H1 (cell line): ENCODE results near the gene NOS1AP. TPM values are rescaled to one million over a fixed set of nuclear protein-coding genes. Genes with fewer than 3 reads are reported as not detected.

Experiments used
- CTCF ChIA-PET: fragments of 300-600 bp; sonication (Branson Sonifier 250); formaldehyde crosslinking; loops from one replicate; lab custom pipeline; 2021; ENCODE audit not compliant: partially characterized antibody; lab: Charles Lee
- POLR2A ChIA-PET: fragments of 300-600 bp; sonication (Branson Sonifier 250); formaldehyde crosslinking; loops from one replicate; lab custom pipeline; 2021; ENCODE audit warnings: inconsistent platforms; ENCODE audit not compliant: partially characterized antibody; lab: Charles Lee
- DNase-seq, 2 experiments: peaks; one replicate each; pipeline versions ENCODE4 v3.0.0 to v3.0.0-alpha.2; 2010 to 2022; ENCODE audit warnings: low spot score in 2 of 2, low read depth in 1 of 2, mixed read lengths in 1 of 2
- FAIRE-seq: peaks from 2 replicates; lab custom pipeline; 2011; peaks lifted over from hg19 to GRCh38; lab: Jason Lieb, UNC
- H2AFZ ChIP-seq: 2 replicates; pipeline ENCODE4 v1.8.1; 2012; ENCODE audit warnings: low read length, inconsistent platforms
- H2AK5ac ChIP-seq: 2 replicates; pipeline ENCODE4 v1.6.1; 2013; ENCODE audit warnings: low read depth, low read length
- H2BK120ac ChIP-seq: replicated peaks from 2 replicates; pipeline ENCODE3; 2013; ENCODE audit warnings: low read depth, low read length, inconsistent platforms
- H2BK12ac ChIP-seq: 2 replicates; pipeline ENCODE4 v1.6.1; 2013; ENCODE audit warnings: low read depth, low read length
- H2BK15ac ChIP-seq: 2 replicates; pipeline ENCODE4 v1.6.1; 2013; ENCODE audit warnings: low read length
- H2BK20ac ChIP-seq: 2 replicates; pipeline ENCODE4 v1.6.1; 2013; ENCODE audit warnings: low read length
- H2BK5ac ChIP-seq: 2 replicates; pipeline ENCODE4 v1.6.1; 2013; ENCODE audit warnings: low read depth, low read length
- H3K14ac ChIP-seq: 2 replicates; pipeline ENCODE4 v1.6.1; 2013; ENCODE audit warnings: inconsistent platforms; ENCODE audit not compliant: insufficient read length
- H3K18ac ChIP-seq: 2 replicates; pipeline ENCODE4 v1.6.1; 2013; ENCODE audit warnings: low read length; ENCODE audit errors: extremely low read depth
- H3K23ac ChIP-seq: 2 replicates; pipeline ENCODE4 v1.6.1; 2013; ENCODE audit warnings: inconsistent platforms; ENCODE audit not compliant: insufficient read length
- H3K23me2 ChIP-seq: 2 replicates; pipeline ENCODE4 v1.6.1; 2013; ENCODE audit warnings: low read depth, low read length
- H3K27ac ChIP-seq: 2 replicates; pipeline ENCODE4 v1.6.1; 2011; ENCODE audit warnings: low read depth, low read length, inconsistent platforms
- H3K27me3 ChIP-seq, 4 experiments: replicated peaks in 1 of 4; 1 replicate in 1 of 4; 2 replicates in 3 of 4; pipeline versions ENCODE4 v1.6.1 to v1.8.1; 2011 to 2013; ENCODE audit warnings: low read length in 3 of 4, mild to moderate bottlenecking in 3 of 4, inconsistent platforms in 2 of 4, mixed read lengths in 2 of 4, moderate library complexity in 1 of 4; ENCODE audit not compliant: control insufficient read depth in 3 of 4, insufficient read depth in 3 of 4; ENCODE audit errors: extremely low read depth in 1 of 4
- H3K36me3 ChIP-seq, 4 experiments: 2 replicates each; pipeline versions ENCODE4 v1.6.1 to v1.8.1; 2011 to 2013; ENCODE audit warnings: mild to moderate bottlenecking in 4 of 4, low read length in 3 of 4, moderate library complexity in 2 of 4, control low read depth in 1 of 4, inconsistent platforms in 1 of 4; ENCODE audit not compliant: insufficient read depth in 4 of 4, control insufficient read depth in 2 of 4
- H3K4ac ChIP-seq: replicated peaks from 2 replicates; pipeline ENCODE3; 2013; ENCODE audit warnings: low read length, low read depth, mixed read lengths, inconsistent platforms; ENCODE audit not compliant: insufficient read length
- H3K4me1 ChIP-seq, 4 experiments: replicated peaks in 1 of 4; 1 replicate in 1 of 4; 2 replicates in 3 of 4; pipeline versions ENCODE4 v1.6.1 to v1.8.1; 2011 to 2013; ENCODE audit warnings: low read length in 3 of 4, inconsistent platforms in 2 of 4, mixed read lengths in 1 of 4; ENCODE audit not compliant: insufficient read depth in 4 of 4, control insufficient read depth in 3 of 4
- H3K4me2 ChIP-seq, 2 experiments: 2 replicates each; pipeline versions ENCODE4 v1.6.1 to v1.8.1; 2011 to 2013; ENCODE audit warnings: low read depth in 2 of 2, low read length in 2 of 2, control low read depth in 1 of 2, inconsistent platforms in 1 of 2, mild to moderate bottlenecking in 1 of 2; ENCODE audit not compliant: insufficient read depth in 1 of 2
- H3K4me3 ChIP-seq, 4 experiments: fragments of 200-600, 300-600 bp in 1 of 4; sonication (generic), shearing (Covaris generic), sonication (Bioruptor Twin) in 1 of 4; 2 replicates each; pipeline versions ENCODE4 v1.5.1 to v1.8.1; 2011 to 2016; ENCODE audit warnings: low read length in 4 of 4, low read depth in 3 of 4, control low read depth in 2 of 4, inconsistent platforms in 2 of 4, mild to moderate bottlenecking in 2 of 4, mixed read lengths in 1 of 4, moderate library complexity in 1 of 4; ENCODE audit not compliant: insufficient read depth in 2 of 4; ENCODE audit errors: extremely low read depth in 1 of 4
- H3K56ac ChIP-seq: replicated peaks from 2 replicates; pipeline ENCODE3; 2013; ENCODE audit warnings: low read depth, mild to moderate bottlenecking, mixed read lengths, low read length, inconsistent platforms; ENCODE audit not compliant: insufficient read length
- H3K79me1 ChIP-seq: 2 replicates; pipeline ENCODE4 v1.6.1; 2013; ENCODE audit warnings: low read depth, low read length, control low read depth
- H3K79me2 ChIP-seq, 2 experiments: 2 replicates each; pipeline versions ENCODE4 v1.6.1 to v1.8.1; 2012 to 2013; ENCODE audit warnings: low read length in 2 of 2, mild to moderate bottlenecking in 2 of 2, inconsistent platforms in 1 of 2; ENCODE audit not compliant: insufficient read depth in 2 of 2, control insufficient read depth in 1 of 2
- H3K9ac ChIP-seq, 4 experiments: replicated peaks in 1 of 4; 1 replicate in 1 of 4; 2 replicates in 3 of 4; pipeline versions ENCODE4 v1.6.1 to v1.8.1; 2011 to 2013; ENCODE audit warnings: low read depth in 3 of 4, low read length in 3 of 4, control low read depth in 2 of 4, mild to moderate bottlenecking in 2 of 4, moderate library complexity in 2 of 4, inconsistent platforms in 1 of 4; ENCODE audit errors: extremely low read depth in 1 of 4
- H3K9me3 ChIP-seq, 2 experiments: 2 replicates each; pipeline versions ENCODE4 v1.6.1 to v1.8.1; 2012 to 2013; ENCODE audit warnings: mild to moderate bottlenecking in 2 of 2, moderate library complexity in 2 of 2, control low read depth in 1 of 2, inconsistent platforms in 1 of 2, low read depth in 1 of 2, low read length in 1 of 2, mixed read lengths in 1 of 2; ENCODE audit not compliant: insufficient read depth in 2 of 2
- H4K20me1 ChIP-seq, 2 experiments: replicated peaks in 1 of 2; 2 replicates each; pipeline versions ENCODE3 to v1.8.1; 2011 to 2013; ENCODE audit warnings: inconsistent platforms in 2 of 2, low read length in 2 of 2, mild to moderate bottlenecking in 1 of 2; ENCODE audit not compliant: insufficient read depth in 2 of 2, control insufficient read depth in 1 of 2
- H4K5ac ChIP-seq: 2 replicates; pipeline ENCODE4 v1.6.1; 2013; ENCODE audit warnings: low read length, low read depth, mixed read lengths, inconsistent platforms; ENCODE audit not compliant: insufficient read length
- H4K8ac ChIP-seq: 2 replicates; pipeline ENCODE4 v1.8.0; 2013; ENCODE audit warnings: mild to moderate bottlenecking, moderate library complexity, low read length, inconsistent platforms; ENCODE audit not compliant: insufficient read depth; ENCODE audit errors: extremely low read depth
- H4K91ac ChIP-seq: replicated peaks from 2 replicates; pipeline ENCODE3; 2013; ENCODE audit warnings: low read length, mixed read lengths, inconsistent platforms; ENCODE audit not compliant: insufficient read length
- TBP ChIP-seq: IDR thresholded peaks from 2 replicates; pipeline ENCODE4 v1.6.1; 2011; ENCODE audit warnings: low read depth, low read length, improper control_type of control experiment
- WGBS, 2 experiments: shearing (Covaris generic) in 1 of 2; methylation state at CpG; one replicate each; pipeline versions ENCODE4 v1.1.6 to v1.1.7; 2013 to 2015; ENCODE audit warnings: low lambda C conversion rate in 2 of 2, mixed read lengths in 2 of 2, inconsistent platforms in 1 of 2, low coverage in 1 of 2, missing lambda C conversion rate in 1 of 2; ENCODE audit not compliant: insufficient replicate concordance in 2 of 2, insufficient coverage in 1 of 2, insufficient read length in 1 of 2; ENCODE audit errors: extremely low coverage in 1 of 2, missing lambda C conversion rate in 1 of 2; 5-methylcytosine and 5-hydroxymethylcytosine counted together
- polyA plus RNA-seq, 7 experiments: library from polyadenylated mRNA; depleted of rRNA in 3 of 7; stranded (reverse) in 5 of 7; unstranded in 2 of 7; fragments of >200 nt in 5 of 7; fragments of 200-250 nt in 2 of 7; gene quantifications; 1 replicate in 5 of 7; 2 replicates in 1 of 7; 4 replicates in 1 of 7; pipeline versions ENCODE4 v1.2.1 to v1.2.3, GENCODE V29; 2011 to 2013; ENCODE audit warnings: missing spikeins in 2 of 7, mixed read lengths in 2 of 7
- total RNA-seq: library from RNA; stranded (reverse); fragmentation: NEBNext Ultra II Directional; extraction: Animal tissue kit (Norgen Biotek cat#: 25700); gene quantifications from 2 replicates; pipeline ENCODE4 v1.2.1, GENCODE V29; 2021

NOS1AP gene
- total and polyA plus RNA-seq, 2 of the 8 experiments (the other 6 are each of a cell fraction or from before 2014, with no cell fraction given) = 2.4 to 12.1 TPM

DNA sequence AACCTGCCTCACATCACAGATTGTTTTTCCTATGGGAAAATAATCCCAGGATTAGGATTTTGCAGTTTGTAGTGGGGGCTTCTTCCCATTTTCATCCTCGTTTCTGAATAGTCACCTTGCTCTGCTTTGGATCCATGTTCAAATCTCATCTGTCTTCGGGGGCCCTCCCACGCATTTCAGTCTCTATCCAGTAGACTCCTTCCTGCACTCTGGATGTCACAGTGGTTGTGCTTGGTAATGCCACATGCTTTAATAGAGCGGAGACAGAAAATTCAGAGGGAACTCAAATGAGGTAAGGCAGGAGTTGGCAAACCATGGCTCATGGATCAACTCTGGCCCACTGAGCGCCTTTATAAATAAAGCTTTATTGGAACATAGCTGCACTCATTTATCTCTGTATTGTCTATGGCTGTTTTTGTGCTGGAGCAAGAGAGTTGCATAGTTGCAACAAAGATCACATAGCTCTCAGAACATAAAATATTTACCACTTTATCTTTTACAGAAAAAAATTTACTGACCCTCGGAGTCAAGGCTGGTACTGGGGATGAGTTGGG, 206.2 kb downstream of the NOS1AP start:
- Histone ChIP-seq H3K18ac (no peak overlapping the region), H3K9me3 (no peaks in the 10 kb centered on the region), H4K5ac (no peak overlapping the region), H3K14ac (no peak overlapping the region), H3K9ac (no peak overlapping the region), H3K56ac (no peak overlapping the region), H3K4ac (no peak overlapping the region), H3K27ac (no peak overlapping the region), H3K23ac (no peak overlapping the region), H2BK120ac (no peak overlapping the region), H4K91ac (no peak overlapping the region), H3K79me1 (no peaks in the 10 kb centered on the region), H2BK5ac (no peak overlapping the region), H3K79me2 (peaks cover 0 to 2% of the 10 kb centered on the region in 2 experiments; a peak in 1 of 4 replicates), H3K4me3 (no peak overlapping the region), H2BK15ac (no peak overlapping the region), H3K27me3 (no peaks in the 10 kb centered on the region), H2BK12ac (no peak overlapping the region), H2AK5ac (no peak overlapping the region), H3K4me1 (no peaks in the 10 kb centered on the region), H3K36me3 (no peaks in the 10 kb centered on the region), H3K23me2 (no peaks in the 10 kb centered on the region), H3K4me2 (no peak overlapping the region), H4K8ac (no peak overlapping the region), H4K20me1 (no peaks in the 10 kb centered on the region), H2BK20ac (no peak overlapping the region), H2AFZ (no peak overlapping the region)
- TF ChIP-seq TBP = no peak
- FAIRE-seq (peak; percentile 28), DNase-seq (no peak)
- CTCF ChIA-PET = interaction anchor here (0.5 to 3.0 kb wide), 13 partner anchors 8 to 224 kb away, joined by 3 to 13 read pairs (median 4); no protein-coding TSS in a partner anchor
- POLR2A ChIA-PET = interaction anchor here (0.7 kb wide), 1 partner anchor 194 kb away, joined by 3 read pairs; no protein-coding TSS in a partner anchor
- 87% methylated on average over 6 of the region's 6 CpGs; no CpG with 5 or more reads in 1 of the 2 experiments for WGBS, 2 experiments
